Amygdala (tissue), 56 donors: Measurements from ENCODE around the gene MBD2.
"Not testable (repeated sequence)": the region's sequence is repeated elsewhere in the genome, so short reads cannot be mapped to it uniquely, and the experiment has no call there.

ENCODE experiments used
- DNase-seq, 56 donors: peaks; one replicate each; lab custom pipeline; 2025; lab: John Stamatoyannopoulos, UW

The MBD2 gene

DNA sequence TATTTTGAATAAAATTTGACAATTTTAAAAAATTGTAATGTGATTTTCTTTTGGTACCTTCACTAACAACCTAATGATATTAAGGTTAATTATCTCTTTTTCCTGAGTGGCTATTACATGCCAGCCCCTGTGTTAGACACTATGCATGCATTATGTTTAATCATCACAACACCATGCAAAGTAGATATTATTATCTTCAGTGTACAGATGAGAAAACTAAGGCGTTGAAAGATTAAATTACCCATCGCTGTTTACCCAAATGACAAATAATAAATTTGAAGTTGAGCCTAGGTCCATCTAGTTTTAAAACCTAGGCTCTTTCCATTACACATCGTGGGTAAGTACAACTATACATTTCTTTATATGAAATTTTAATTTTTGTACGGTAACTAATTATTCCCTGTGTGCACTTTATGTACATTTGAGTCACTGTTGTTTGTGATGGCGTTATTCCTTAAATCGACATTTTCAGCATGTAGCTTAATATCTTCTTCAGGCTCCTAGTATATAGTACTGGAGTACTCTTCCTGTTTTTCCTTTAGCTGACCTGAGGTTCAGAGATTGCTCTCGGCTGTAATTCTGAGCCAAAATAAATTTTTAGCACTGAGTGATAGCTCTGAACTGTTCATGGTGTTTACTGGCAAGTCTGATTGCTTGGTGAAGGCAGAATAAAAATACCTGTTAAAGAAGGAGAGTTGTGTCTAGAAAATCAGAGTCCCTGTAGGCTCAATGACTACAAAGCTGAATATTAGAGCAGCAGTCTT is 13.9 kb upstream of the MBD2 start:
- DNase-seq, result no peak

DNA sequence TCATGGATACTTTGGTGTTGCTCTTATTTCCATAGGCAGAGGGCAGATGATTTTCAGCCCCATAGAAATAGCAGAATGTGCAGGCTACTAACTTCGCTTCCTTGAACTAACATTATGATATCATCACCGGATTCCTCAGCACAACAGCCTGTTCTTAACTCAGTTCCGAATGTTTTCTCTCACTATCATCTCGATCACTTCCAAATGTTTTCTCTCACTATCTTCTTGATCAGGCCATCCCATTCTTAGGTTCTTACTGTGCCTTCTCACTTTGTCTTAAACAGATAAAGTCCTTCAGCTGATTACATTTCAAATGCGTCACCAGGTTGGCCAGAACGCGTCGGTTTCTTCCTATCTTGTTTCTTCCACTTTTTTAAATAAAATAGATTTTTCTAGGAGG is 11.4 kb upstream of the MBD2 start:
- DNase-seq, result no peak

DNA sequence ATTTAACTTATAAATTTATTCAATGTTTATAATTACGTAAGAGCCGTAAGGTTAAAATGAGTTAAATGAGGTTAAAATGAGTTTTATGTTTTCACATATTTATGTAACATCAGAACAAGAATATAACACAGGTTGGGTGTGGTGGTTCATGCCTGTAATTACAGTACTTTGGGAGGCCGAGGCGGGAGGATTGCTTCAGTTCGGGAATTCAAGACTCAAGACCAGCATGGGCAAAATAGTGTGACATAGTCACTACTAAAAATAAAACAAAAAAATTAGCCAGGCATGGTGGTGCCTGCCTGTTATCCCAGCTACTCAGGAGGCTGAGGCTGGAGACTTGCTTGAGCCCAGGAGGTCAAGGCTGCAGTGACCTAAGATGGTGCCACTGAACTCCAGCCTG is 9.3 kb upstream of the MBD2 start:
- DNase-seq, result no peak

DNA sequence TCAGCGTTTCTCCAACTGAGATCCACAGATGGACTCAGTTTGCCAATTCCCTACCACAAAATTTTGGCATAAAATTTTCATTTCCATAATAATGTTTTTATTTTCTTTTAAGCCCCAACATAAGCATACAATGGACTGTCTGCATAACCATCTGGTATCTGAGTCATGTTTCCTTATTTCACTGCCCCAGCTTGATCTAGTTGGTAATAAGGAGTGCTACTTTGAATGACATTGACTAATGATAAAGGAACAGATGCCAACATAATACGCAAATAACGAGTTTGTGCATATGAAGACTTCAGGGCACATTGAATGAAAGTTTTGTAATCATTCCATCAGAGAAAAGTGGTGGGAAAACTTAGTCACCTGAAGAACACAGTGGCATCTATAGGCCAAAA is 8.8 kb upstream of the MBD2 start:
- no peak for DNase-seq

DNA sequence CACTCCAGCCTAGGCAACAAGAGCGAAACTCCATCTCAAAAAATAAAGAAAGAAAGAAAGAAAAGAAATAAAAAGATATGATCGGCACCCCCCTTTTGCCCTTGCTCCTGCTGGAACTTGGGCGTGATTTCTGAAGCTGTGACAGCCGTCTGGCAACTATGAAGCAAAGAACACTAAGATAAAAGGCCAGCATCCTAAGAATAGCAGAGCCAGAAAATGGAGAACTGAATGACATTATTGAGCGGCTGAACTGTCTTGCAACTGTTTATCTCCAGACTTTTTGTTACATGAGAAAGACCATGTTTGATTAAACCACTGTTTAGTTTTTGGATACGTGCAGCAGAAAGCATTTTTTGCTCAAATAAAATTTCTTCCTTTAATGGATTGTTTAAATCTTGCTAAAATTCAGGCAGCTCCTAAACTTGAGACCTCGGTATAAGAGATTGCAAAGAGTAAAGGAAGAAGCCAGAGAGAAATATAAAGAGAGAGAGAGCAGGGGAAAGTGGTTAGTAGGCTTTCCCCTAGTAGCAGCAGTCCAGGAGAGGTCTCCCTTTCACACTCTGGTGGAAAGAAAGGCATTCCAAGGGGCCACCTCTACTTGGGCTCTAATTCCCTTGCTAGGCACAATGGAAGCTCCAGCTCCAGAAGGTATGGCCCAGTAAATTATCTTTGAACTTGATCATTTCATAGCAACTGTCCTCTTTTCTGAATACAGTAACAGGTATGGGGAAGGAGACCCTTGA is 8.2 kb upstream of the MBD2 start:
- no peak for DNase-seq

DNA sequence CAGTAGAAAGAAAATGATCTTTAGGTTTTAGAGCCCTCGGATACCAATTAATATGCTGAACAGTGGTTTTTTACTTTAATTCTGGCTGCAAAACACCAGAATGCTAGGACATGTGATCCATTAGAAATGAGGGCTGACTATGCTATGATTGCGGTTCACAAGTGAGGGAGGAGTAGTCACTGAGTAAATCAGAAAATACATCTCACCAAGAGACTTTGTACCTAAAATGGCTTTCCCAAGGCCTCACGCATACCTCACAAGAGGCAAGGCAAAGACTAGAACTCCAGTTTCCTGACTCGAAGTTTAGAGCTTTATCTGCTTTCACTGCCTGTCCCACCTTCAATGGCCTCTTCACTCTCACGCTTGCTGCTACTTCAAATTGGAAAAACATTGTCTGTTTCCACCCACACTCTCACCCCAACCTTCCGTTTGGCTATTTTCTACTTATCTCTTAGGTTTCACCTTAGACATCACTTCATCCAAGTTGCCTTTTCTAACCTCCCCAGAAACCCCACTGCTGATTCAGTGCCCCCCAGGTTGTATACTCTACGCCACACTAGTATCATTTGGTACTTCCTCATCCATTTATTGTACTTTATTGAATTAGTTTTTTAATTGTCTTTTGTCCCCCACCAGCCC is 5.1 kb upstream of the MBD2 start:
- no peak for DNase-seq

DNA sequence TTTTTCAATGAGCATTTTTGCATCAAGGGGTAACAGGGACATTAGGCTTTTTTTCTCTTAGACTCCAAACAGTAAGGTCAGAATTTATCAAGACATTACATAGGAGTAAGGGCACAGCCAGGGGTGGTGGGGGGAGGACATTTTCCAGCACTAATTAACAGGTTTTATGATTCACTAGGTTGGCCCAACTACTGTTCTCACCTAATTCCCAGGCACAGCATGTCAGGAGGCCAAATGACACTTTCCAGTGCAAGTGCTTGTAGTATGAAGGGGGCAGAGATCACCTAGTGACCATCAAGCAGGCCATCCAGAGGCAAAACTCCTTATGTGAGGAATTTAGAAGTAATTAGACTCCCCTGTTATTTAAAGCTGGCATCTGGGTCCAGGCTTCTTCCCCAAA is 3.9 kb upstream of the MBD2 start:
- DNase-seq, result no peak

DNA sequence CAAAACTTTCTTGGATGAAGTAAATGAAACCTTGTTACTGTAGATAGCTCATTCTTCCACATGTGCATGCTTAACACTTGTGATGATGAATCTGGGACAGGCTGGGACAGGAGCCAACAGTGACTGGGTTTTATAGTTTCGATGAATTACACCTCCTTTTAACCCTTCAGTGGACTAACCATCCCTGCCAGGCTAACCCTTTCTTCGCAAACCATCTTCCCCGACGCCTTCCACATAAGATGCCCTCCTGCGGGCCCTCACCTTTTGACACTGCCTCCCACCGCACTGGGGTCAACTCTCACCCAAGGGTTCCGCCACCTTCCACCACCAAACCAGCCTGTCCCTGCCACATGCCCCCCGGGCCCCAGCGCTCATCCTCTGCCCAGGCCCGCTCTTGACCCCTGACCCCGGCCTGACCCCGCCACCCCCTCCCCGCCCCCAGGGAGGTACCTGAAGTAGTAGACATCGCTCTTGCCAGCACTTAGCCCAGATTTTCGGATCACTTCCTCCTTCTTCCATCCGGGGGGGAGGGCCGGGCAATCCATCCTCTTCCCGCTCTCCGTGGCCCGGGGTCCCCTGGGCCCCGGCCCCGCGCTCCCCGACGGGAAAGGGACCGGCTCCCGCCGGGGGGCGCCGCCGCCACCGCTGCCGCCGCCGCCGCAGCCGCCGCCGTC is 764 bp downstream of the MBD2 start:
- DNase-seq, result peak in 20 of 56 donors; percentile 6 to 60 (median 28)

DNA sequence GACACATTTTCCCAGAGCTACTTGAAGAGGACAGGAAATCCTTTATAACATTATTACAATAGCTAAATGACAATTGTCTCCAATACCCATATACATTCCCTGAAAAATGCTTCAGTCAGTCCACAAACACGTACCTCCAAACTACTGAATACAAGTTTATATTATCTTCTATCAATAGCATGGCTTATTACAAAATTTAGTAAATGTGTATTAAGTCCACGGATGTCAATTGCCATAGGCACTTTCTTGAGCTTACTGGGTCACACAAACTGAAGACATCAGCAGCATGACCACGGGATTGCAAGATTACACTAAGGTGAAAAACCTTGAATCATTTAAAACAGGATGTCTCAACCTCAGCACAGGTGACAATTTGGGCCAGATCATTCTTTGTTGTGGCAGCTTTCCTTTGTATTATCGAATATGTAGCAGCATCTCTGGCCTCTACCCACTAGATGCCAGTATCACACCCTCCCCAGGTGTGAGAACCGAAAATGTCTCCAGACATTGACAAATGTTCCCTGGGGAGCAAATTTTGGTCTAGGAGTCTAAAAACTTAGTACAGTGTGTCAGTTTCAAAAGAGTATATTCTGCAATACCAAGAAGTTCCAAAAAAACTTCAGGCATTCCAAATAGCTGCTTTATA is 1.4 kb downstream of the MBD2 start:
- DNase-seq, result no peak

DNA sequence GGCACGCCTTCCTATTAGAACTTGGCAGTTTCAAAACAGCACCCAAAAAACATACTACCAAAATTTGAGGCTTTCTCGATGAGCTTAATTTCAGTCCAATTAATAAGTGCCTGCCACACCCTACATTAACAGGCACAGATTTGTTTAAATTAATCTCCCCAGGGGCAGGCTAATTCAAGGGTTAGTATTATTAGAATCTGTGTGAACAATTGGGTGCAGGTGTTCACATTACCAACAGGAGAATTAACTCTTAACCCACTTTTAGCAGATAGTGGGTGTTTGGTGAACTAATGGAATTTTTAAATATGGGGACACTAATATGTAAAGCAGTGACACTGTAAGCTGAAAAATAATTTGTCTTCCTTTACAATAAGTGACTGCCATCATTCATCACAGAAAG is 4.1 kb downstream of the MBD2 start:
- DNase-seq, result no peak

DNA sequence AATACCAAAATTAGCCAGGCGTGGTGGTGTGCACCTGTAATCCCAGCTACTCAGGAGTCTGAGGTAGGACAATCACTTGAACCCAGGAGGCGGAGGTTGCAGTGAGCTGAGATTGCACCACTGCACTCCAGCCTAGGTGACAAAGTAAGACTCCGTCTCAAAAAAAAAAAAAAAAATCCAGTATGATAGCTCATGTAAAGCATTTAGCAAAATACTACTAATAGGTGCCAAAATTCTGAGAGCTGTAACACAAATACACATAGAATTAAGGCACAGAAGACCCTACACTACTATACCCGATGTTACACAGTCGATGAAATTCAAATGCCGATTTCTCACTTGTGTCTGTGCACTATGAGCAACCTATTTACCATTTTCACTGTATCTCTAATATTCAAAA is 5.7 kb downstream of the MBD2 start:
- not testable (repeated sequence) for DNase-seq

DNA sequence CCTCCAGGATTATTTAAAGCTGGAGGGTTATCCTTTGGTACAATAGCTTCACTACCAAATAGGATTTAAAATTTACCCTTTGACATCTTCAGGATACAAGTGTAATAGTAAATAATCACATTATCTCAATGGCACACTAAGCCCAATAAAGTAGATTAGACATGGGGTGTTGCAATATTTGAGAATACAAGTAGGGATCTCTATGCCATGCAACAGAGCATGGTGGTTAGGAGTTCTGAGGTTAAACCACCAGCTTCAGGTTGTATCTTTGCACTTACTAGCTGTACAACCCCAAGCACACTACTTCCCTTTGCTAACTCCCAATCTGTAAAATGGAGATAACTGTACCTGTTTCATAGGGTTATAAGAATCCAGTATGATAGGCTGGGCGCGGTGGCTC is 6.2 kb downstream of the MBD2 start:
- no peak for DNase-seq

DNA sequence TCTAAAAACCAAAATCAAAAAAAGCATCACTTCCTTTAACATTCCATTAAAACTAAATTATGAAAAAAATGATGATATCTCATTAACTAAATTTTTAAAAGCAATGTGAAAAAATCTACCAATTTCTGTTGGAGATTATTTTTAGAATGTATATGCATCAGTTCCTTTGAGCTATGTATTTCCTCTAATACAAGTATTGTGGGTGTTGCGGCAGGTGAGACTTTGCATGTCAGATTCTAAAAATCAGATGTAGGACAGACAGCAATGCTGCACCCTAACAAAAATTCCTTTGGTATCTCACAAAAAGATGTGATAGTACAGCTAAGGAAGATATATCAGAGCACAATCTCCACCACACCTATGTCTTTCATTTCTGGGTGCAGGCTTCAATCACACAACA is 6.8 kb downstream of the MBD2 start:
- DNase-seq, result no peak

DNA sequence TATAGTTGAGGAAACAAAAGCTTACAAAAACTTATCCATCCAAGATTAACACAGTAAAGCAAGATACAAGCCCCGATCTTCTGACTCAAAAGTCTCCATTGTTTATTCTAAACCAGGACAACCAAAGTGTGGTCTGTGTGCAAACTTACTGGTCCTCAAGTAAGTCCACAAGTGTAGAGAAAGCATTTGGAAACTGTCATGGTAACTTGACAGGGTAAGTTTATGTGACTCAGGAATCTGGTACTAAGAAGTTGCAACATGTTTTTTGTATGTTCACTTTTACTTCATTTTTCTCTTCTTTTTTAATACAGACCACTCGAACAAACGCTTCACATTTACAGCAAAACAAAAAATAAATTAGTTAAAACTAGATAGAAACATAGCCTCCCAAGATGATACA is 9.4 kb downstream of the MBD2 start:
- no peak for DNase-seq

DNA sequence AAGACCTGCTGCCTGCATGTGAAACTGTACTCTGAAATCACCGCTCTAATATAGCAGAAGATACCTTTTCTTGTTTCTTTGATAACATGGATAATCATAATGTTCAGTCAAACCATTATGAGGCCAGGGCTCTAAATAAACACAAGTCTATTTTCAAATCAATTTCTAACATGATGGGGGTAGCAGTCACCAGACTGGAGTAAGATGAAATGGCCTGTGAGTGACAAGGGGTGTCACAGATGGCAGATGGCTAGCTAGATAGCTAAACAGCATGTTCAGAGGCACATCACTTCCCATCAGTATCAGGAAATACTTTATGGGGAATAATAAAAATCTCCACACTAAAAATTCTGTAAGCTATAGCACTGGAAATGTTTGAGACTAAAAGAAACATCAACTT is 14.0 kb downstream of the MBD2 start:
- no peak for DNase-seq

DNA sequence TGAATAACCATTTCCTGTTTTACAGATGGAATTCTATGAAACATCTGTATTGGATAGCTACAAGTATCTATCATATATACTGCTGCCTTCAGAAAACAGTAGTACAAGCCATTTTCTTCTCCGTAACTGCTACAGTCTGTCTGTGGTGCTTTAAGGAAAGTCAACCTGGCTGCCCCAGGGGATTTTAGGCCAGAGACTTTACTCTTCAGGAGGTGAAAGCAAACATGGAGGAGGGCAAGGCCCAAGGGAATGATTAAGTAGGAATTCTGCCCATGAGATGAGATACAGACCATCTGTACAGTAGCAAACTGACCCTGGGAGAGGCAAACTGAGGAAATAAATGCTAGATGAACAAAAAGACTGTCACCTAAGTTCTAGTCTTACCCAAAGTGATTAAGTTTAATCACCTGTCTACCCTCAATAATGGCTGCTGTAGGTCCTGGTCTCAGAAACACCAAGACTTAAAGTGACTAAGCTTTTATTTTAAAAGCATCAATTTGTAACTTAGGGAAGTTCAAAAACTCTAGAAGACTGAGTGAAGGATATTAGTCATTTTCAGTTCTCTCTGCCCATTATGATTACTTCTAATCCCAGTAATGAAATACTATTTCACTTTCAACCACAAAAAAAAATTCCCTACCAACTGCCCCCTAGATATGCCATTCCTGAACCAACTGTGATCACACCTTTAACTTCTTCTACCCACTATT is 14.8 kb downstream of the MBD2 start:
- no peak for DNase-seq

DNA sequence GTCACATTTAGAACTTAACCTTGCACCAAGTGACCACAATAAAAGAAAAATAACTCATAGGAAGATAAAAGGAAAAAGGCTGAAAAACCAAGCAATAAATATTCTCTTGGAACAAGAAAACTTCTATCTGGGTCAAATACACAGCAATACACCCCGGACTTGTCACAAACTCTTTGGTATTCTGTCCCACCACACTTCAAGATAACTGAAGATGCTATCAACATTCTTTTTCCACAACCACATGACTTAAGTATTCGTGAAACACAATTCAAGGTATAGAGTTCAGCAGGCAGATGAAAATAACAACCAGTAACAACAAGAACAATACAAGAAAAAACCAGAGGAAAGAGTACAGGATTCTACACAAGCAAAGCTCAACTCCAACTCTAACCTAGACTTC is 18.0 kb downstream of the MBD2 start:
- no peak for DNase-seq

DNA sequence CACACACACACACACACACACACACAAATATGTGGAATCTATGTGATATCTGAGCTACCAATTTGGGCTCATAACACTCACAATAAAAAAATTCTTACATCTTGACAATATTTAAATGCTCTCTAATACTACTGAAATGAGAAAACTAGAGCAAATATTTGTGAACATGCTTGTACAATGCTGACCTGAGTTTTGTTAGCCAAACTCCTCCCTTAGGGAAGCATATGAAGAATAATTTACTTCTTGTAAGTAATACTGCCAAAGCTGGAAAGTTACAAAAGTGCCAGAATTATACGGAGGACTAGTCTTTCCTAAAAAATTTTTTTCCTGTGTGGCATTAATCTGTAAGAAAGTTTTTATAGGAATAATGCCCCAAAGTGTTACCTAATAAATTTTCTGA is 18.5 kb downstream of the MBD2 start:
- no peak for DNase-seq

DNA sequence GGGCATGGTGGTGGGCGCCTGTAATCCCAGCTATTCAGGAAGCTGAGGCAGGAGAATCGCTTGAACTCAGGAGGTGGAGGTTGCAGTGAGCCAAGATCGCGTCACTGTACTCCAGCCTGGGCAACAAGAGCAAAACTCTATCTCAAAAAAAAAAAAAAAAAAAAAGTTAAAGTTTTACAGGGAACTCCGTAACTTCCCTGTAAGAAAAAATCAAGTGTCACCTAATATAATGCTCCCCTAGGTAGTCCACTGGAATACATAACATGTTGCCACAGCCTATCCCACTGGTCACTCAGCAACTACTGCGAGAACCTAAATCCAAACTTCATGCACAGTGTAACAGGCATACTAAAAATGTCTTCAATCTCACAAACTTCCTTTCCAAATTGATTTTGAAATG is 19.0 kb downstream of the MBD2 start:
- not testable (repeated sequence) for DNase-seq

DNA sequence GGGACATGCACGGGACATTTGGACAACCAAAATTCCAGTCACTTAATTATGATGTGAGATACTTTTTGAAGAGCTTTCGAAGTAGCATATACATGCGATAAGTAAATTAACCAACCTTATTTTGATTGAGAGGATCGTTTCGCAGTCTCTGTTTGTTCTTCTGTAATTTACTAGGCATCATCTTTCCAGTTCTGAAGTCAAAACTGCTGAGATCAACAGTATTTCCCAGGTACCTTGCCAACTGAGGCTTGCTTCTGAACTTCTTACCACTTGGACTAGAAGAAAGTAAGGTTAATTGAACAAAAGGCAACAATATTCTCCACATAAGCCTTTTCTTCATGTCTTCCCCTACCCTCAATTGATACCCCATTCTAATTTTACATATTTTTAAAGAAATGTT is 19.6 kb downstream of the MBD2 start:
- DNase-seq, result no peak
